ENCODE data around the gene SERTM2.
"Not testable (repeated sequence)": the region's sequence is repeated elsewhere in the genome, so short reads cannot be mapped to it uniquely, and the experiment has no call there.

SERTM2 gene

DNA sequence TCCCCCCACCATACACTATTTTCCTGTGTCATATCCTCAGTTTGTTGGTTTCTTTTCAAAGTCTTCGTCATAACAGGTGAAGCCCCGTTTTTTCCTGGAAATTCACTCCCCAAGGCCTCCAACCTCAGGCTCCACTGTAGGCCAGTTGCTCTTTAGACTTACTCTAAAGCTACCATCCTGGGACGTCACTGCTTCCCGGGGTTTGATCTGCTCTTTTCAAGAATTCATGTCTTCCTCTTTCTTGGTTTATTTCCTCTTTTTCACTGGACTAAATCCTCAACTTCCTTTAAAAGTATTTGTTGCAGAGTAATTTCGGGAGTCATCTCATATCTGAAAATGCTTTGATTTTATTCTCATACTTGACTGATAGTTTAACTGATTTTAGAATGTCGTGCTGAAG, 6.5 kb upstream of the SERTM2 start:
- Histone ChIP-seq H3K4me1 (ENCODE audit: control insufficient read depth, insufficient read depth, low read length) (no peaks in the 10 kb centered on the region), H3K27me3 (replicated peaks; ENCODE audit: control insufficient read depth, insufficient read depth, low read length) (peaks cover 15% of the 10 kb centered on the region), H3K9ac (ENCODE audit: low read length) (no peak overlapping the region), H3K9me3 (ENCODE audit: control insufficient read depth, low read length) (peaks cover 5% of the 10 kb centered on the region), H3K36me3 (ENCODE audit: control insufficient read depth, insufficient read depth, low read length, severe bottlenecking) (no peaks in the 10 kb centered on the region), H3K4me3 (ENCODE audit: low read length) (no peak overlapping the region)
- no peak for DNase-seq (ENCODE audit: low read depth)

GRCh38 chrX:111505783-111506182, 5.7 kb upstream of the SERTM2 start:
- Histone ChIP-seq H3K9me3 (ENCODE audit: control insufficient read depth, low read length) (peaks cover 5% of the 10 kb centered on the region), H3K4me3 (ENCODE audit: low read length) (no peak overlapping the region), H3K9ac (ENCODE audit: low read length) (no peak overlapping the region), H3K36me3 (ENCODE audit: control insufficient read depth, insufficient read depth, low read length, severe bottlenecking) (no peaks in the 10 kb centered on the region), H3K27me3 (replicated peaks; ENCODE audit: control insufficient read depth, insufficient read depth, low read length) (peaks cover 18% of the 10 kb centered on the region), H3K4me1 (ENCODE audit: control insufficient read depth, insufficient read depth, low read length) (no peaks in the 10 kb centered on the region)
- no peak for DNase-seq (ENCODE audit: low read depth)

- Histone ChIP-seq H3K36me3 (ENCODE audit: control insufficient read depth, insufficient read depth, low read length, severe bottlenecking) (no peaks in the 10 kb centered on the region), H3K9me3 (ENCODE audit: control insufficient read depth, low read length) (peaks cover 5% of the 10 kb centered on the region), H3K4me1 (ENCODE audit: control insufficient read depth, insufficient read depth, low read length) (no peaks in the 10 kb centered on the region), H3K27me3 (replicated peaks; ENCODE audit: control insufficient read depth, insufficient read depth, low read length) (peaks cover 21% of the 10 kb centered on the region), H3K4me3 (ENCODE audit: low read length) (no peak overlapping the region), H3K9ac (ENCODE audit: low read length) (no peak overlapping the region)
- no peak for DNase-seq (ENCODE audit: low read depth)
These were observed 4.6 kb upstream of the SERTM2 start for GRCh38 chrX:111506826-111507225.

DNA sequence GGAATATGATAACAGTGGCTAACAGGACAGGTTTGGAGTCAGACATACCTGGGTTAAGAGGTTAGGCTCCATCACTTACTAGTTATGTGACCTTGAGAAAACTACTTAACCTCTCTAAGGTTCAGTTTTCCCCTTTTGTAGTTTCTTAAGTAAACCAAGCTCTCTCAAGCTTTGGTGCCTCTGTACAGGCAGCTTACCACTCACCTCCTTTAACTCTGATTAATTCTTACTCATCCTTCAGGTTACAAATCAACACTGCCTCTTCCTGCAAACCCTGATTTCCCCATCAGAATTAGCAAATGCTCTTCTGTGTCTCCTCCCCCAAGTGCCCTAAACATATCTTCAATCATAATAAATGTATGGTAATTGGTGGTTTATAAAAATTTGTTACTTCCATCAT, 3.5 kb upstream of the SERTM2 start:
- no peaks in the 10 kb centered on the region for H3K4me1 ChIP-seq (ENCODE audit: control insufficient read depth, insufficient read depth, low read length)
- DNase-seq (ENCODE audit: low read depth) = no peak
- H3K36me3 ChIP-seq (ENCODE audit: control insufficient read depth, insufficient read depth, low read length, severe bottlenecking) = no peaks in the 10 kb centered on the region
- no peak overlapping the region for H3K9ac ChIP-seq (ENCODE audit: low read length)
- H3K27me3 ChIP-seq (replicated peaks; ENCODE audit: control insufficient read depth, insufficient read depth, low read length) = peaks cover 24% of the 10 kb centered on the region
- H3K4me3 ChIP-seq (ENCODE audit: low read length) = no peak overlapping the region
- peaks cover 5% of the 10 kb centered on the region for H3K9me3 ChIP-seq (ENCODE audit: control insufficient read depth, low read length)

GRCh38 chrX:111515298-111515697, 3.9 kb downstream of the SERTM2 start:
- Histone ChIP-seq H3K4me3 (ENCODE audit: low read length) (no peak overlapping the region), H3K36me3 (ENCODE audit: control insufficient read depth, insufficient read depth, low read length, severe bottlenecking) (no peaks in the 10 kb centered on the region), H3K27me3 (replicated peaks; ENCODE audit: control insufficient read depth, insufficient read depth, low read length) (peaks cover 44% of the 10 kb centered on the region), H3K4me1 (ENCODE audit: control insufficient read depth, insufficient read depth, low read length) (no peaks in the 10 kb centered on the region), H3K9me3 (ENCODE audit: control insufficient read depth, low read length) (no peaks in the 10 kb centered on the region), H3K9ac (ENCODE audit: low read length) (no peak overlapping the region)
- DNase-seq (ENCODE audit: low read depth) = no peak

DNA sequence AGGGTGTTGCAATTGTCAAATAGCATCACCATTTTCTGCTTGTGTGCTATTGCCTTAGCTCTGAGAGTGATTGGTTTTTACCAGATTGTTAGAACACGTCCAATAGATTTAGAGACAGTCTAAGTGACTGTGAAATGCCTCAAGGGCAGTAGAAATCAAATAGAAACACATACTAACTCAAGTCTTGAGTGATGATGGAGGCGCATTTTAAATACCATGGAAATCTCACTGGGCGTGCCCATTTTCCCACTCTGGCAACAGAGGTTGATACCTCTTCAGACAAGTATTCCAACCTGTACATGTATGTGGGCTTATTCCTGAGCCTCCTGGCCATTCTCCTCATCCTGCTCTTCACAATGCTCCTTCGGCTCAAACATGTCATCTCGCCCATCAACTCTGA, 7.2 kb downstream of the SERTM2 start:
- Histone ChIP-seq H3K4me1 (ENCODE audit: control insufficient read depth, insufficient read depth, low read length) (peaks cover 8% of the 10 kb centered on the region), H3K27me3 (replicated peaks; ENCODE audit: control insufficient read depth, insufficient read depth, low read length) (peaks cover 41% of the 10 kb centered on the region), H3K9me3 (ENCODE audit: control insufficient read depth, low read length) (no peaks in the 10 kb centered on the region), H3K36me3 (ENCODE audit: control insufficient read depth, insufficient read depth, low read length, severe bottlenecking) (no peaks in the 10 kb centered on the region), H3K9ac (ENCODE audit: low read length) (no peak overlapping the region), H3K4me3 (ENCODE audit: low read length) (no peak overlapping the region)
- no peak for DNase-seq (ENCODE audit: low read depth)

DNA sequence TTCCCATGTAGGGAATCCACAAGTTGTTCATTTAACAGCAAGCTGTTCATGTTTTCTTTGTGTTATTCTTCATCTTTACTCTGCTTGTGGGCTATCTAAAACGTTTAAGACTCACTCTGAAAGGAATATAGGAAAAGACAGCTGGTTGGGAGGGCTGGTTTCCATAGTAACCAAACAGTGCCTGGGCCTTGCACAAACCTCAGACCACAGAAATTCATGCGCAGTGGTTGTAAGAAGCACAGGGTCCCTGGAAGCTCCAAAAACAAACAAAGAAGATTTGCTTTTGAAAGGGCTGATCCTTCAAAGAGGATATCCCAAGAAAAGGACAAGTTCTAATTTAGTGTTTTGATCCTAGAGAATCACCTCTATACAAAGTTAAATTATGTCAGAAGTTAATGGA, 7.8 kb downstream of the SERTM2 start:
- Histone ChIP-seq H3K4me3 (ENCODE audit: low read length) (no peak overlapping the region), H3K27me3 (replicated peaks; ENCODE audit: control insufficient read depth, insufficient read depth, low read length) (peaks cover 42% of the 10 kb centered on the region), H3K36me3 (ENCODE audit: control insufficient read depth, insufficient read depth, low read length, severe bottlenecking) (no peaks in the 10 kb centered on the region), H3K4me1 (ENCODE audit: control insufficient read depth, insufficient read depth, low read length) (peaks cover 8% of the 10 kb centered on the region), H3K9ac (ENCODE audit: low read length) (no peak overlapping the region), H3K9me3 (ENCODE audit: control insufficient read depth, low read length) (no peaks in the 10 kb centered on the region)
- no peak for DNase-seq (ENCODE audit: low read depth)

GRCh38 chrX:111520506-111520905, 9.1 kb downstream of the SERTM2 start:
- H3K36me3 ChIP-seq (ENCODE audit: control insufficient read depth, insufficient read depth, low read length, severe bottlenecking) = no peaks in the 10 kb centered on the region
- peaks cover 40% of the 10 kb centered on the region for H3K27me3 ChIP-seq (replicated peaks; ENCODE audit: control insufficient read depth, insufficient read depth, low read length)
- no peak overlapping the region for H3K9ac ChIP-seq (ENCODE audit: low read length)
- H3K9me3 ChIP-seq (ENCODE audit: control insufficient read depth, low read length) = peaks cover 6% of the 10 kb centered on the region
- H3K4me3 ChIP-seq (ENCODE audit: low read length) = no peak overlapping the region
- DNase-seq (ENCODE audit: low read depth) = no peak
- peaks cover 8% of the 10 kb centered on the region for H3K4me1 ChIP-seq (ENCODE audit: control insufficient read depth, insufficient read depth, low read length)

GRCh38 chrX:111521169-111521568, 9.7 kb downstream of the SERTM2 start:
- Histone ChIP-seq H3K4me3 (ENCODE audit: low read length) (no peak overlapping the region), H3K4me1 (ENCODE audit: control insufficient read depth, insufficient read depth, low read length) (peaks cover 8% of the 10 kb centered on the region), H3K36me3 (ENCODE audit: control insufficient read depth, insufficient read depth, low read length, severe bottlenecking) (no peaks in the 10 kb centered on the region), H3K27me3 (replicated peaks; ENCODE audit: control insufficient read depth, insufficient read depth, low read length) (peaks cover 43% of the 10 kb centered on the region), H3K9me3 (ENCODE audit: control insufficient read depth, low read length) (peaks cover 12% of the 10 kb centered on the region), H3K9ac (ENCODE audit: low read length) (no peak overlapping the region)
- DNase-seq (ENCODE audit: low read depth) = no peak

DNA sequence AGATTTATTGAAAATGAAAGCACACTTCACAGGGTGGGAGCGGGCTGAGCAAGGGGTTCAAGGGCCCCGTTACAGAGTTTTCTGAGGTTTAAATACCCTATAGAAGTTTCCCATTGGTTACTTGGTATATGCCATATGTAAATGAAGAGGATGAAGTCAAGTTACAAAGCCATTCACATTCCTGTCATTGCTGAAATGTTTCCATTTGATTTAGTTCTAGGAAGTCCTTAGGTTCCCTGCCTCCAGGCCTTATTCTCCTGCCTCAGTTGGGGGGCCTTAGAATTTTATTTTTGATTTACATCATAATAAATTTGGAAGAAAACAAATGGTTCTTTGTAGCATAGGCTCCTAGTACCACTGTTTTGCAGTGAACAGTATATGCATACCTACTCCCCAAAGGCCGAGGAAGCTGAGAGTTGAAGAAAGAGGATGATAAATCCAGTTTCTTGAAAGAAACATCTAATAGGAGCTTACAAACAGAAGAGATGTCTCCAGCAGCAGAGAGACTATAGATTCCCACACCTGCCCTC, 31.8 kb downstream of the SERTM2 start:
- Histone ChIP-seq H3K36me3 (ENCODE audit: control insufficient read depth, insufficient read depth, low read length, severe bottlenecking) (no peaks in the 10 kb centered on the region), H3K27me3 (replicated peaks; ENCODE audit: control insufficient read depth, insufficient read depth, low read length) (peaks cover 9% of the 10 kb centered on the region), H3K4me3 (ENCODE audit: low read length) (no peak overlapping the region), H3K9ac (ENCODE audit: low read length) (no peak overlapping the region), H3K4me1 (ENCODE audit: control insufficient read depth, insufficient read depth, low read length) (no peaks in the 10 kb centered on the region), H3K9me3 (ENCODE audit: control insufficient read depth, low read length) (no peaks in the 10 kb centered on the region)
- DNase-seq (ENCODE audit: low read depth) = no peak

GRCh38 chrX:111549235-111549634, 37.8 kb downstream of the SERTM2 start:
- H3K9ac ChIP-seq (ENCODE audit: low read length); DNase-seq (ENCODE audit: low read depth); H3K9me3 ChIP-seq (ENCODE audit: control insufficient read depth, low read length); H3K36me3 ChIP-seq (ENCODE audit: control insufficient read depth, insufficient read depth, low read length, severe bottlenecking); H3K4me1 ChIP-seq (ENCODE audit: control insufficient read depth, insufficient read depth, low read length); H3K4me3 ChIP-seq (ENCODE audit: low read length); H3K27me3 ChIP-seq (replicated peaks; ENCODE audit: control insufficient read depth, insufficient read depth, low read length): not testable (repeated sequence)

- DNase-seq (ENCODE audit: low read depth) = no peak
These were observed 44.0 kb downstream of the SERTM2 start for GRCh38 chrX:111555406-111555958.

More at GRCh38 chrX:111555406-111555958, 44.0 kb downstream of the SERTM2 start:
- Histone ChIP-seq H3K9ac (ENCODE audit: low read length) (no peak overlapping the region), H3K4me1 (ENCODE audit: control insufficient read depth, insufficient read depth, low read length) (no peaks in the 10 kb centered on the region), H3K36me3 (ENCODE audit: control insufficient read depth, insufficient read depth, low read length, severe bottlenecking) (no peaks in the 10 kb centered on the region), H3K27me3 (replicated peaks; ENCODE audit: control insufficient read depth, insufficient read depth, low read length) (peaks cover 8% of the 10 kb centered on the region), H3K4me3 (ENCODE audit: low read length) (no peak overlapping the region), H3K9me3 (ENCODE audit: control insufficient read depth, low read length) (peaks cover 5% of the 10 kb centered on the region)

All from adipocyte (in vitro differentiated cells).